ENCODE data around the gene IRAK3. TPM values are rescaled to one million over a fixed set of nuclear protein-coding genes. Genes with fewer than 3 reads are reported as not detected.

Gene IRAK3
- polyA plus RNA-seq, 1 donor from 2014 or later: 0.31 TPM

DNA sequence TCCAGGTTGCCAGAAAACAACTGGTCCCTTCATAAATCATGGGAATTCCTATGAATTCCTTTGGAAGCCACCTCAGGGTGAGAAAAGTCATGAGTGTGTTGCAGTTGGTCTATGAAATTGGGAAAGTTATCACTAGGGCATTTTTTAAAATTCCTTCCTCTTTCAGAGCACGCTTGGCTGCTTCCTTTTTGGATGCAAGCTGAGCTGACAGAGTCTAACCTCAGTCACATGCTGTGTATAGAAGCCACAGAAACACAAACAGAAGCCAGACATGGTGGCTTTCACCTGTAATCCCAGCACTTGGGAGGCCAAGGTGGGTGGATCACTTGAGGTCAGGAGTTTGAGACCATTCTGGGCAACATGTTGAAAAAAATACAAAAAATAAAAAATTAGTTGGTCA lies 91.5 kb downstream of the IRAK3 start:
- no peak overlapping the region for H3K4me3 ChIP-seq (ENCODE audit: low read length)
- H3K79me2 ChIP-seq (replicated peaks; ENCODE audit: insufficient read depth, low read length): no peaks in the 10 kb centered on the region
- no peaks in the 10 kb centered on the region for H3K27me3 ChIP-seq (ENCODE audit: insufficient read depth, low read depth, low read length)
- H3K9ac ChIP-seq (ENCODE audit: low read length): no peak overlapping the region
- H3K36me3 ChIP-seq (ENCODE audit: insufficient read depth, low read length): no peaks in the 10 kb centered on the region
- H3K4me2 ChIP-seq (ENCODE audit: low read length): no peak overlapping the region
- H3K27ac ChIP-seq (ENCODE audit: low read length): no peak overlapping the region
- TF ChIP-seq, protein P1, sequence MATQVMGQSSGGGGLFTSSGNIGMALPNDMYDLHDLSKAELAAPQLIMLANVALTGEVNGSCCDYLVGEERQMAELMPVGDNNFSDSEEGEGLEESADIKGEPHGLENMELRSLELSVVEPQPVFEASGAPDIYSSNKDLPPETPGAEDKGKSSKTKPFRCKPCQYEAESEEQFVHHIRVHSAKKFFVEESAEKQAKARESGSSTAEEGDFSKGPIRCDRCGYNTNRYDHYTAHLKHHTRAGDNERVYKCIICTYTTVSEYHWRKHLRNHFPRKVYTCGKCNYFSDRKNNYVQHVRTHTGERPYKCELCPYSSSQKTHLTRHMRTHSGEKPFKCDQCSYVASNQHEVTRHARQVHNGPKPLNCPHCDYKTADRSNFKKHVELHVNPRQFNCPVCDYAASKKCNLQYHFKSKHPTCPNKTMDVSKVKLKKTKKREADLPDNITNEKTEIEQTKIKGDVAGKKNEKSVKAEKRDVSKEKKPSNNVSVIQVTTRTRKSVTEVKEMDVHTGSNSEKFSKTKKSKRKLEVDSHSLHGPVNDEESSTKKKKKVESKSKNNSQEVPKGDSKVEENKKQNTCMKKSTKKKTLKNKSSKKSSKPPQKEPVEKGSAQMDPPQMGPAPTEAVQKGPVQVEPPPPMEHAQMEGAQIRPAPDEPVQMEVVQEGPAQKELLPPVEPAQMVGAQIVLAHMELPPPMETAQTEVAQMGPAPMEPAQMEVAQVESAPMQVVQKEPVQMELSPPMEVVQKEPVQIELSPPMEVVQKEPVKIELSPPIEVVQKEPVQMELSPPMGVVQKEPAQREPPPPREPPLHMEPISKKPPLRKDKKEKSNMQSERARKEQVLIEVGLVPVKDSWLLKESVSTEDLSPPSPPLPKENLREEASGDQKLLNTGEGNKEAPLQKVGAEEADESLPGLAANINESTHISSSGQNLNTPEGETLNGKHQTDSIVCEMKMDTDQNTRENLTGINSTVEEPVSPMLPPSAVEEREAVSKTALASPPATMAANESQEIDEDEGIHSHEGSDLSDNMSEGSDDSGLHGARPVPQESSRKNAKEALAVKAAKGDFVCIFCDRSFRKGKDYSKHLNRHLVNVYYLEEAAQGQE (IDR thresholded peaks at IDR 0.05; ENCODE audit: borderline replicate concordance): no peak
- TF ChIP-seq SMC3 (conservative IDR thresholded peaks at IDR 0.05; ENCODE audit: poor library complexity) (no peak), POLR2AphosphoS5 (IDR thresholded peaks at IDR 0.05) (no peak), EZH2 (IDR thresholded peaks at IDR 0.05; ENCODE audit: borderline replicate concordance, insufficient read depth, low read length, poor library complexity, severe bottlenecking) (no peak), CTCF (IDR thresholded peaks at IDR 0.05; ENCODE audit: poor library complexity, severe bottlenecking) (no peak), EP300 (conservative IDR thresholded peaks at IDR 0.05; ENCODE audit: poor library complexity, severe bottlenecking) (no peak), MXI1 (conservative IDR thresholded peaks at IDR 0.05; ENCODE audit: poor library complexity, severe bottlenecking) (no peak), RAD21 (conservative IDR thresholded peaks at IDR 0.05) (no peak), TAF1 (IDR thresholded peaks at IDR 0.05; ENCODE audit: low read depth) (no peak)
- no peaks in the 10 kb centered on the region for H3K9me2 ChIP-seq (ENCODE audit: insufficient read depth, low read length)
- no peak overlapping the region for H2AFZ ChIP-seq (ENCODE audit: low read depth, low read length)
- H3K9me3 ChIP-seq (ENCODE audit: low read length): no peaks in the 10 kb centered on the region
- H3F3A ChIP-seq (ENCODE audit: insufficient read depth, low read length, poor library complexity, severe bottlenecking): no peaks in the 10 kb centered on the region
- H4K20me1 ChIP-seq (ENCODE audit: insufficient read depth): no peaks in the 10 kb centered on the region

- Histone ChIP-seq H3K9ac (ENCODE audit: low read length) (no peak overlapping the region), H3K27ac (ENCODE audit: low read length) (no peak overlapping the region), H3K9me2 (ENCODE audit: insufficient read depth, low read length) (no peaks in the 10 kb centered on the region), H3K9me3 (ENCODE audit: low read length) (no peaks in the 10 kb centered on the region), H3K4me2 (ENCODE audit: low read length) (no peak overlapping the region), H3F3A (ENCODE audit: insufficient read depth, low read length, poor library complexity, severe bottlenecking) (no peaks in the 10 kb centered on the region), H2AFZ (ENCODE audit: low read depth, low read length) (no peak overlapping the region), H3K36me3 (ENCODE audit: insufficient read depth, low read length) (no peaks in the 10 kb centered on the region), H3K4me3 (ENCODE audit: low read length) (no peak overlapping the region), H3K27me3 (ENCODE audit: insufficient read depth, low read depth, low read length) (no peaks in the 10 kb centered on the region), H3K79me2 (replicated peaks; ENCODE audit: insufficient read depth, low read length) (no peaks in the 10 kb centered on the region), H4K20me1 (ENCODE audit: insufficient read depth) (no peaks in the 10 kb centered on the region)
- TF ChIP-seq SMC3 (conservative IDR thresholded peaks at IDR 0.05; ENCODE audit: poor library complexity): no peak
- no peak for TF ChIP-seq RAD21 (conservative IDR thresholded peaks at IDR 0.05)
- no peak for TF ChIP-seq CTCF (IDR thresholded peaks at IDR 0.05; ENCODE audit: poor library complexity, severe bottlenecking)
- TF ChIP-seq, protein P1 (IDR thresholded peaks at IDR 0.05; ENCODE audit: borderline replicate concordance): no peak
- TF ChIP-seq POLR2AphosphoS5 (IDR thresholded peaks at IDR 0.05): no peak
- TF ChIP-seq EP300 (conservative IDR thresholded peaks at IDR 0.05; ENCODE audit: poor library complexity, severe bottlenecking): no peak
- TF ChIP-seq TAF1 (IDR thresholded peaks at IDR 0.05; ENCODE audit: low read depth): no peak
- no peak for TF ChIP-seq EZH2 (IDR thresholded peaks at IDR 0.05; ENCODE audit: borderline replicate concordance, insufficient read depth, low read length, poor library complexity, severe bottlenecking)
- TF ChIP-seq MXI1 (conservative IDR thresholded peaks at IDR 0.05; ENCODE audit: poor library complexity, severe bottlenecking): no peak
Observed at GRCh38 chr12:66282244-66282643, 93.2 kb downstream of the IRAK3 start.
